Measurements from ENCODE around the gene SDC4.

The SDC4 gene

GRCh38 chr20:45347936-45348778 lies at the start of gene SDC4:
TSS of gene SDC4 (minus strand) at chr20:45348424. CDS start at chr20:45348384, 40 bp downstream.
- H3K9me3 ChIP-seq (ENCODE audit: control insufficient read depth in 1 of 2, low read length in 2 of 2) = no peaks in the 10 kb centered on the region
- peak within 1 kb of the TSS; percentile 90 to 96 for H3K9ac ChIP-seq (ENCODE audit: low read depth in 1 of 2, low read length in 2 of 2)
- no peaks in the 10 kb centered on the region for H3K27me3 ChIP-seq (ENCODE audit: control insufficient read depth in 1 of 2, insufficient read depth in 2 of 2, low read length in 2 of 2)
- peaks cover 34 to 44% of the 10 kb centered on the region in 2 donors for H3K4me1 ChIP-seq (ENCODE audit: control insufficient read depth in 1 of 2, insufficient read depth in 2 of 2, low read length in 2 of 2)
- peak within 1 kb of the TSS; percentile 70 to 92 for H3K4me3 ChIP-seq (ENCODE audit: low read depth in 1 of 2, low read length in 2 of 2)
- no peaks in the 10 kb centered on the region for H3K36me3 ChIP-seq (ENCODE audit: control insufficient read depth in 1 of 2, insufficient read depth in 2 of 2, low read length in 2 of 2)
- H3K27ac ChIP-seq (ENCODE audit: low read depth, low read length) = peak within 1 kb of the TSS; percentile 91

GRCh38 chr20:45395114-45395415 lies 46.8 kb upstream of the SDC4 start:
- Histone ChIP-seq H3K4me1 (ENCODE audit: control insufficient read depth in 1 of 2, insufficient read depth in 2 of 2, low read length in 2 of 2) (no peaks in the 10 kb centered on the region), H3K9me3 (ENCODE audit: control insufficient read depth in 1 of 2, low read length in 2 of 2) (peaks cover 4 to 6% of the 10 kb centered on the region in 2 donors), H3K27me3 (ENCODE audit: control insufficient read depth in 1 of 2, insufficient read depth in 2 of 2, low read length in 2 of 2) (no peaks in the 10 kb centered on the region), H3K36me3 (ENCODE audit: control insufficient read depth in 1 of 2, insufficient read depth in 2 of 2, low read length in 2 of 2) (no peaks in the 10 kb centered on the region), H3K27ac (ENCODE audit: low read depth, low read length) (no peak overlapping the region), H3K4me3 (ENCODE audit: low read depth in 1 of 2, low read length in 2 of 2) (no peak overlapping the region), H3K9ac (ENCODE audit: low read depth in 1 of 2, low read length in 2 of 2) (no peak overlapping the region)

- no peaks in the 10 kb centered on the region for H3K4me1 ChIP-seq (ENCODE audit: control insufficient read depth in 1 of 2, insufficient read depth in 2 of 2, low read length in 2 of 2)
- H3K9me3 ChIP-seq (ENCODE audit: control insufficient read depth in 1 of 2, low read length in 2 of 2) = peaks cover 0 to 2% of the 10 kb centered on the region in 2 donors
- no peaks in the 10 kb centered on the region for H3K36me3 ChIP-seq (ENCODE audit: control insufficient read depth in 1 of 2, insufficient read depth in 2 of 2, low read length in 2 of 2)
- H3K27me3 ChIP-seq (ENCODE audit: control insufficient read depth in 1 of 2, insufficient read depth in 2 of 2, low read length in 2 of 2) = no peaks in the 10 kb centered on the region
- H3K27ac ChIP-seq (ENCODE audit: low read depth, low read length) = no peak overlapping the region
- no peak overlapping the region for H3K4me3 ChIP-seq (ENCODE audit: low read depth in 1 of 2, low read length in 2 of 2)
- H3K9ac ChIP-seq (ENCODE audit: low read depth in 1 of 2, low read length in 2 of 2) = no peak overlapping the region
These were observed 46.2 kb upstream of the SDC4 start for GRCh38 chr20:45394221-45395113.

GRCh38 chr20:45392733-45393132 lies 44.5 kb upstream of the SDC4 start:
- no peaks in the 10 kb centered on the region for H3K27me3 ChIP-seq (ENCODE audit: control insufficient read depth in 1 of 2, insufficient read depth in 2 of 2, low read length in 2 of 2)
- no peaks in the 10 kb centered on the region for H3K4me1 ChIP-seq (ENCODE audit: control insufficient read depth in 1 of 2, insufficient read depth in 2 of 2, low read length in 2 of 2)
- H3K4me3 ChIP-seq (ENCODE audit: low read depth in 1 of 2, low read length in 2 of 2) = no peak overlapping the region
- no peaks in the 10 kb centered on the region for H3K36me3 ChIP-seq (ENCODE audit: control insufficient read depth in 1 of 2, insufficient read depth in 2 of 2, low read length in 2 of 2)
- no peaks in the 10 kb centered on the region for H3K9me3 ChIP-seq (ENCODE audit: control insufficient read depth in 1 of 2, low read length in 2 of 2)
- no peak overlapping the region for H3K9ac ChIP-seq (ENCODE audit: low read depth in 1 of 2, low read length in 2 of 2)
- no peak overlapping the region for H3K27ac ChIP-seq (ENCODE audit: low read depth, low read length)

GRCh38 chr20:45391559-45391958 lies 43.3 kb upstream of the SDC4 start:
- Histone ChIP-seq H3K4me3 (ENCODE audit: low read depth in 1 of 2, low read length in 2 of 2) (no peak overlapping the region), H3K9ac (ENCODE audit: low read depth in 1 of 2, low read length in 2 of 2) (no peak overlapping the region), H3K36me3 (ENCODE audit: control insufficient read depth in 1 of 2, insufficient read depth in 2 of 2, low read length in 2 of 2) (no peaks in the 10 kb centered on the region), H3K27ac (ENCODE audit: low read depth, low read length) (no peak overlapping the region), H3K4me1 (ENCODE audit: control insufficient read depth in 1 of 2, insufficient read depth in 2 of 2, low read length in 2 of 2) (no peaks in the 10 kb centered on the region), H3K9me3 (ENCODE audit: control insufficient read depth in 1 of 2, low read length in 2 of 2) (no peaks in the 10 kb centered on the region), H3K27me3 (ENCODE audit: control insufficient read depth in 1 of 2, insufficient read depth in 2 of 2, low read length in 2 of 2) (no peaks in the 10 kb centered on the region)

- Histone ChIP-seq H3K27me3 (ENCODE audit: control insufficient read depth in 1 of 2, insufficient read depth in 2 of 2, low read length in 2 of 2) (no peaks in the 10 kb centered on the region), H3K4me1 (ENCODE audit: control insufficient read depth in 1 of 2, insufficient read depth in 2 of 2, low read length in 2 of 2) (no peaks in the 10 kb centered on the region), H3K9ac (ENCODE audit: low read depth in 1 of 2, low read length in 2 of 2) (no peak overlapping the region), H3K36me3 (ENCODE audit: control insufficient read depth in 1 of 2, insufficient read depth in 2 of 2, low read length in 2 of 2) (no peaks in the 10 kb centered on the region), H3K9me3 (ENCODE audit: control insufficient read depth in 1 of 2, low read length in 2 of 2) (no peaks in the 10 kb centered on the region), H3K4me3 (ENCODE audit: low read depth in 1 of 2, low read length in 2 of 2) (no peak overlapping the region), H3K27ac (ENCODE audit: low read depth, low read length) (no peak overlapping the region)
These were observed 42.7 kb upstream of the SDC4 start for GRCh38 chr20:45390931-45391330.

- H3K4me3 ChIP-seq (ENCODE audit: low read depth in 1 of 2, low read length in 2 of 2) = no peak overlapping the region
- H3K27me3 ChIP-seq (ENCODE audit: control insufficient read depth in 1 of 2, insufficient read depth in 2 of 2, low read length in 2 of 2) = no peaks in the 10 kb centered on the region
- H3K36me3 ChIP-seq (ENCODE audit: control insufficient read depth in 1 of 2, insufficient read depth in 2 of 2, low read length in 2 of 2) = no peaks in the 10 kb centered on the region
- no peaks in the 10 kb centered on the region for H3K9me3 ChIP-seq (ENCODE audit: control insufficient read depth in 1 of 2, low read length in 2 of 2)
- H3K27ac ChIP-seq (ENCODE audit: low read depth, low read length) = no peak overlapping the region
- no peak overlapping the region for H3K9ac ChIP-seq (ENCODE audit: low read depth in 1 of 2, low read length in 2 of 2)
- H3K4me1 ChIP-seq (ENCODE audit: control insufficient read depth in 1 of 2, insufficient read depth in 2 of 2, low read length in 2 of 2) = no peaks in the 10 kb centered on the region
These were observed 39.0 kb upstream of the SDC4 start for GRCh38 chr20:45387274-45387673.

GRCh38 chr20:45378191-45378590 lies 30.0 kb upstream of the SDC4 start, which contains the start of gene TP53TG5:
TSS of gene TP53TG5 (minus strand) at chr20:45378325. CDS start at chr20:45378236, 89 bp downstream.
- Histone ChIP-seq H3K4me3 (ENCODE audit: low read depth in 1 of 2, low read length in 2 of 2) (no peak within 1 kb of the TSS), H3K27me3 (ENCODE audit: control insufficient read depth in 1 of 2, insufficient read depth in 2 of 2, low read length in 2 of 2) (no peaks in the 10 kb centered on the region), H3K27ac (ENCODE audit: low read depth, low read length) (no peak within 1 kb of the TSS), H3K9ac (ENCODE audit: low read depth in 1 of 2, low read length in 2 of 2) (no peak within 1 kb of the TSS), H3K9me3 (ENCODE audit: control insufficient read depth in 1 of 2, low read length in 2 of 2) (no peaks in the 10 kb centered on the region), H3K4me1 (ENCODE audit: control insufficient read depth in 1 of 2, insufficient read depth in 2 of 2, low read length in 2 of 2) (peaks cover 1 to 10% of the 10 kb centered on the region in 2 donors), H3K36me3 (ENCODE audit: control insufficient read depth in 1 of 2, insufficient read depth in 2 of 2, low read length in 2 of 2) (no peaks in the 10 kb centered on the region)

- Histone ChIP-seq H3K9ac (ENCODE audit: low read depth in 1 of 2, low read length in 2 of 2) (no peak overlapping the region), H3K27me3 (ENCODE audit: control insufficient read depth in 1 of 2, insufficient read depth in 2 of 2, low read length in 2 of 2) (no peaks in the 10 kb centered on the region), H3K27ac (ENCODE audit: low read depth, low read length) (no peak overlapping the region), H3K4me3 (ENCODE audit: low read depth in 1 of 2, low read length in 2 of 2) (no peak overlapping the region), H3K4me1 (ENCODE audit: control insufficient read depth in 1 of 2, insufficient read depth in 2 of 2, low read length in 2 of 2) (peaks cover 5 to 18% of the 10 kb centered on the region in 2 donors), H3K36me3 (ENCODE audit: control insufficient read depth in 1 of 2, insufficient read depth in 2 of 2, low read length in 2 of 2) (no peaks in the 10 kb centered on the region), H3K9me3 (ENCODE audit: control insufficient read depth in 1 of 2, low read length in 2 of 2) (no peaks in the 10 kb centered on the region)
These were observed 29.0 kb upstream of the SDC4 start for GRCh38 chr20:45377269-45377668.

- no peak overlapping the region for H3K9ac ChIP-seq (ENCODE audit: low read depth in 1 of 2, low read length in 2 of 2)
- H3K36me3 ChIP-seq (ENCODE audit: control insufficient read depth in 1 of 2, insufficient read depth in 2 of 2, low read length in 2 of 2) = no peaks in the 10 kb centered on the region
- H3K27me3 ChIP-seq (ENCODE audit: control insufficient read depth in 1 of 2, insufficient read depth in 2 of 2, low read length in 2 of 2) = no peaks in the 10 kb centered on the region
- no peak overlapping the region for H3K4me3 ChIP-seq (ENCODE audit: low read depth in 1 of 2, low read length in 2 of 2)
- no peak overlapping the region for H3K27ac ChIP-seq (ENCODE audit: low read depth, low read length)
- H3K9me3 ChIP-seq (ENCODE audit: control insufficient read depth in 1 of 2, low read length in 2 of 2) = no peaks in the 10 kb centered on the region
- H3K4me1 ChIP-seq (ENCODE audit: control insufficient read depth in 1 of 2, insufficient read depth in 2 of 2, low read length in 2 of 2) = peaks cover 13 to 35% of the 10 kb centered on the region in 2 donors
These were observed 26.7 kb upstream of the SDC4 start for GRCh38 chr20:45374966-45375365.

Data from duodenal mucosa (tissue), 2 donors.